ENCODE data around the gene IFRD1.

IFRD1 gene

GRCh38 chr7:112492186-112492585 is 41.9 kb downstream of the IFRD1 start:
- Histone ChIP-seq H3K36me3 (ENCODE audit: insufficient read depth) (no peaks in the 10 kb centered on the region), H3K4me2 (no peak overlapping the region), H4K20me1 (ENCODE audit: insufficient read depth) (no peaks in the 10 kb centered on the region), H3K4me1 (ENCODE audit: low read depth, poor library complexity, severe bottlenecking) (no peaks in the 10 kb centered on the region), H3K27ac (no peak overlapping the region), H3K27me3 (ENCODE audit: insufficient read depth, low read depth) (no peaks in the 10 kb centered on the region), H3K79me2 (ENCODE audit: insufficient read depth, low read depth) (no peaks in the 10 kb centered on the region), H2AFZ (ENCODE audit: low read depth) (no peak overlapping the region), H3K9ac (no peak overlapping the region), H3K4me3 (IDR thresholded peaks at IDR 0.05; ENCODE audit: insufficient read depth, low read depth, low read length) (no peak overlapping the region)
- no peak for TF ChIP-seq CTCF (conservative IDR thresholded peaks at IDR 0.05; ENCODE audit: low read depth, low read length)

GRCh38 chr7:112494656-112495055 is 44.4 kb downstream of the IFRD1 start:
- H4K20me1 ChIP-seq (ENCODE audit: insufficient read depth): no peaks in the 10 kb centered on the region
- H3K4me2 ChIP-seq: no peak overlapping the region
- no peak overlapping the region for H3K4me3 ChIP-seq (IDR thresholded peaks at IDR 0.05; ENCODE audit: insufficient read depth, low read depth, low read length)
- no peaks in the 10 kb centered on the region for H3K27me3 ChIP-seq (ENCODE audit: insufficient read depth, low read depth)
- TF ChIP-seq CTCF (conservative IDR thresholded peaks at IDR 0.05; ENCODE audit: low read depth, low read length): no peak
- H3K4me1 ChIP-seq (ENCODE audit: low read depth, poor library complexity, severe bottlenecking): no peaks in the 10 kb centered on the region
- H3K79me2 ChIP-seq (ENCODE audit: insufficient read depth, low read depth): no peaks in the 10 kb centered on the region
- no peak overlapping the region for H3K27ac ChIP-seq
- H2AFZ ChIP-seq (ENCODE audit: low read depth): no peak overlapping the region
- H3K36me3 ChIP-seq (ENCODE audit: insufficient read depth): no peaks in the 10 kb centered on the region
- H3K9ac ChIP-seq: no peak overlapping the region

GRCh38 chr7:112495156-112495788 is 45.0 kb downstream of the IFRD1 start:
- Histone ChIP-seq H3K4me1 (ENCODE audit: low read depth, poor library complexity, severe bottlenecking) (no peaks in the 10 kb centered on the region), H3K79me2 (ENCODE audit: insufficient read depth, low read depth) (no peaks in the 10 kb centered on the region), H3K27ac (no peak overlapping the region), H4K20me1 (ENCODE audit: insufficient read depth) (no peaks in the 10 kb centered on the region), H3K27me3 (ENCODE audit: insufficient read depth, low read depth) (no peaks in the 10 kb centered on the region), H3K4me3 (IDR thresholded peaks at IDR 0.05; ENCODE audit: insufficient read depth, low read depth, low read length) (no peak overlapping the region), H3K4me2 (no peak overlapping the region), H2AFZ (ENCODE audit: low read depth) (no peak overlapping the region), H3K36me3 (ENCODE audit: insufficient read depth) (no peaks in the 10 kb centered on the region), H3K9ac (no peak overlapping the region)
- TF ChIP-seq CTCF (conservative IDR thresholded peaks at IDR 0.05; ENCODE audit: low read depth, low read length): no peak

DNA sequence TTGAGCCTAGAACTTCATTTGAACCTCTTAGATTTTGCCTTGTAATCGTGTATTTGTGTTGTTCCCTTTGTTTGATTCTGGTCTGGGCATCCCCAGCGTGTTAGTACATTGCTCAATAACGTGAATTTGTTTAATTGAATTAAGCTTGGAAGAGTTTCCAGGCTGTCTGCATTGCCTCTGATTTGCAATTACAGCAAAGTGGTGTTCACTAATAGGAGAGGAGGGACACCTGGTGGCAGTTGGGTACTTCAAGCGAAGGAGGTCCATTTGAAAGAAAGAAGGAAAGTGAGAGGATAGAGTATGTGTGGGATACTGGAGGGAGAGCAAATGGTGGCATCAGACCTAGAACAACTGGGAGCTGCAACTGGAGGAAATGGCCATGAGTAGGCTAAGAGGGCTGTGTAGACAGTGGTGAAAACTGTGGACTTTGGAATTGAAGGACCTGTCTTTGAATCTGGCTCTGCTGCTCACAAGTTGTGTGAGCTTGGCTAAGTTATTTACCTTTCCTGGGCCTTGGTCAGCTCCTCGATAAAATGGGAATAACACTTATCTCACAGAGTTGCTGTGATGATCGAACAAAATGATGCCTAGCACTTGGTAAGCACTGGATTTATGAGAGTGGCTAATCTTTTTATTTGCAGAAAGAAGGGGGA is 45.7 kb downstream of the IFRD1 start:
- H3K27me3 ChIP-seq (ENCODE audit: insufficient read depth, low read depth): no peaks in the 10 kb centered on the region
- no peak overlapping the region for H3K27ac ChIP-seq
- no peaks in the 10 kb centered on the region for H4K20me1 ChIP-seq (ENCODE audit: insufficient read depth)
- no peak overlapping the region for H3K4me3 ChIP-seq (IDR thresholded peaks at IDR 0.05; ENCODE audit: insufficient read depth, low read depth, low read length)
- H3K36me3 ChIP-seq (ENCODE audit: insufficient read depth): no peaks in the 10 kb centered on the region
- no peak overlapping the region for H3K4me2 ChIP-seq
- TF ChIP-seq CTCF (conservative IDR thresholded peaks at IDR 0.05; ENCODE audit: low read depth, low read length): peak; percentile 74
- H3K4me1 ChIP-seq (ENCODE audit: low read depth, poor library complexity, severe bottlenecking): no peaks in the 10 kb centered on the region
- no peak overlapping the region for H3K9ac ChIP-seq
- H2AFZ ChIP-seq (ENCODE audit: low read depth): no peak overlapping the region
- H3K79me2 ChIP-seq (ENCODE audit: insufficient read depth, low read depth): no peaks in the 10 kb centered on the region
